Glomerular visceral epithelial cell (primary cell): Measurements from ENCODE around the gene CSNK1E.
A peak's percentile ranks its signal among the peaks of the same experiment; 100 is the strongest.

ENCODE experiments used
- DNase-seq: peaks from one replicate; pipeline ENCODE4 v3.0.0-alpha.2; 2016; ENCODE audit errors: extremely low spot score

Gene CSNK1E

GRCh38 chr22:38249803-38250642 is 67.2 kb downstream of the CSNK1E start:
- DNase-seq = no peak

GRCh38 chr22:38249301-38249700 is 67.9 kb downstream of the CSNK1E start:
- no peak for DNase-seq

- no peak for DNase-seq
These were observed 69.0 kb downstream of the CSNK1E start for GRCh38 chr22:38248280-38248679.

GRCh38 chr22:38247713-38248112 is 69.5 kb downstream of the CSNK1E start:
- DNase-seq = no peak

GRCh38 chr22:38246692-38247091 is 70.5 kb downstream of the CSNK1E start:
- no peak for DNase-seq

- no peak for DNase-seq
These were observed 71.1 kb downstream of the CSNK1E start for GRCh38 chr22:38246046-38246658.

- no peak for DNase-seq
These were observed 73.1 kb downstream of the CSNK1E start for GRCh38 chr22:38244106-38244505.

GRCh38 chr22:38243007-38243765 is 74.0 kb downstream of the CSNK1E start:
- no peak for DNase-seq

- peak; percentile 84 for DNase-seq
These were observed 76.4 kb downstream of the CSNK1E start for GRCh38 chr22:38240734-38241252.
